Right lobe of liver (tissue), 6 donors: ENCODE results near the gene ANKEF1. TPM values are rescaled to one million over a fixed set of nuclear protein-coding genes. Genes with fewer than 3 reads are reported as not detected.

Experiments
- ATAC-seq, 4 donors: fragments of 200-7000 bp; cut with Tn5 transposase; one replicate each; pipeline ENCODE4 v1.9.1; 2020; ENCODE audit warnings: mild to moderate bottlenecking in 4 of 4, moderate library complexity in 4 of 4
- DNase-seq, 3 donors: peaks; one replicate each; pipeline ENCODE4 v3.0.0-alpha.2; 2020
- H3K27ac ChIP-seq, 3 donors: fragments of 200-600 bp; one replicate each; pipeline ENCODE4 v1.8.0; 2022
- H3K27me3 ChIP-seq, 2 donors: fragments of 200-600 bp; one replicate each; pipeline ENCODE4 v1.8.0; 2022
- H3K36me3 ChIP-seq, 4 donors: fragments of 200-600 bp; sonication (generic) in 1 of 4; one replicate each; pipeline versions ENCODE4 v1.5.1 to v1.8.0; 2017 to 2022; ENCODE audit warnings: control low read depth in 1 of 4
- H3K4me1 ChIP-seq, 4 donors: fragments of 200-600 bp; sonication (generic) in 1 of 4; one replicate each; pipeline versions ENCODE4 v1.5.1 to v1.8.0; 2017 to 2022; ENCODE audit warnings: control low read depth in 1 of 4
- H3K4me3 ChIP-seq, 3 donors: fragments of 200-600 bp; one replicate each; pipeline ENCODE4 v1.8.0; 2022
- H3K9me3 ChIP-seq, 4 donors: fragments of 200-600 bp; sonication (generic) in 1 of 4; one replicate each; pipeline versions ENCODE4 v1.5.1 to v1.8.0; 2017 to 2022; ENCODE audit warnings: control low read depth in 1 of 4
- POLR2A ChIP-seq: fragments of 450-650 bp; IDR thresholded peaks from one replicate; pipeline ENCODE4 v1.6.1; 2017; ENCODE audit warnings: antibody characterized with exemption, mild to moderate bottlenecking
- WGBS: methylation state at CpG from one replicate; pipeline ENCODE4 v1.1.6; 2018; ENCODE audit warnings: low coverage, low lambda C conversion rate; ENCODE audit not compliant: insufficient coverage; ENCODE audit errors: missing lambda C conversion rate; 5-methylcytosine and 5-hydroxymethylcytosine counted together
- intact Hi-C, 2 donors: fragments of 100-400 bp; cut with DNase I; formaldehyde crosslinking; loops; one replicate each; pipeline versions ENCODE4 v1.11.2 to v1.14.1; 2022
- total RNA-seq, 6 experiments: library from RNA; depleted of rRNA in 2 of 6; stranded (reverse); fragments of >200 nt in 2 of 6; fragmentation: NEBNext Ultra II Directional in 3 of 6; extraction: Animal tissue kit (Norgen Biotek cat#: 25700) in 3 of 6; gene quantifications; one replicate each; pipeline versions ENCODE4 v1.1.0 to v1.2.4, GENCODE V29; 2016 to 2023
- TF ChIP-seq, protein P1 (sequence below), 4 donors: fragments of 200-600 bp in 3 of 4; fragments of 450-650 bp in 1 of 4; IDR thresholded peaks; one replicate each; pipeline versions ENCODE4 v1.5.1 to v1.8.0; 2016 to 2022; ENCODE audit warnings: antibody characterized with exemption in 4 of 4, mild to moderate bottlenecking in 2 of 4
- donor health status: DM: no; HTN: yes; CAD: no.
- donor health status: DM: no; HTN: no; CAD: no.
- donor health status: DM: no; HTN: no; CAD: no.
- donor health status: DM: no; HTN: yes; CAD: no.
- donor health status: DM: no; HTN: yes; CAD: no.

ANKEF1 gene
- total RNA-seq, 6 experiments from 2014 or later = 3.9 to 9.2 (median 5.1) TPM

DNA sequence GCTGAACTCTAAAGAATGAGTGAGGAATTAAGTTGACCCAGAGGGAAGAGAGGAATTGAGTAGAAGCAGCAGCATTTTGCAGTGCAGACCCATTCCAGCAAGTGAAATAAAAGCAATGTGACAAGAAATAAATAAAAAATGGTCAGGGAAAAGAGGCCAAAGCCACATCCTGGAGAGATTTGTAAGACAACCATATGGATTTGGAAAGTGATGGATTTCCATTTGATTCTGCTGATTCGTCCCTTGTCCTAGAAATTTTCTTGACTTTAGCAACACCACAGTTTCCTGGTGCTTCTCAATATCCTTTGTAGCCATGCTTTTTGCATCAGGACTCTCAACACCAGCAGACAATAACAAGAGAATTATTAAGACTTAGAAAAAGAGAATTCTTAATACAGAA, 29.8 kb downstream of the ANKEF1 start:
- H3K4me3 ChIP-seq = no peak overlapping the region
- no peak for TF ChIP-seq POLR2A
- TF ChIP-seq, protein P1, sequence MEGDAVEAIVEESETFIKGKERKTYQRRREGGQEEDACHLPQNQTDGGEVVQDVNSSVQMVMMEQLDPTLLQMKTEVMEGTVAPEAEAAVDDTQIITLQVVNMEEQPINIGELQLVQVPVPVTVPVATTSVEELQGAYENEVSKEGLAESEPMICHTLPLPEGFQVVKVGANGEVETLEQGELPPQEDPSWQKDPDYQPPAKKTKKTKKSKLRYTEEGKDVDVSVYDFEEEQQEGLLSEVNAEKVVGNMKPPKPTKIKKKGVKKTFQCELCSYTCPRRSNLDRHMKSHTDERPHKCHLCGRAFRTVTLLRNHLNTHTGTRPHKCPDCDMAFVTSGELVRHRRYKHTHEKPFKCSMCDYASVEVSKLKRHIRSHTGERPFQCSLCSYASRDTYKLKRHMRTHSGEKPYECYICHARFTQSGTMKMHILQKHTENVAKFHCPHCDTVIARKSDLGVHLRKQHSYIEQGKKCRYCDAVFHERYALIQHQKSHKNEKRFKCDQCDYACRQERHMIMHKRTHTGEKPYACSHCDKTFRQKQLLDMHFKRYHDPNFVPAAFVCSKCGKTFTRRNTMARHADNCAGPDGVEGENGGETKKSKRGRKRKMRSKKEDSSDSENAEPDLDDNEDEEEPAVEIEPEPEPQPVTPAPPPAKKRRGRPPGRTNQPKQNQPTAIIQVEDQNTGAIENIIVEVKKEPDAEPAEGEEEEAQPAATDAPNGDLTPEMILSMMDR (IDR thresholded peaks at IDR 0.05) = no peak
- H3K9me3 ChIP-seq = no peaks in the 10 kb centered on the region
- no peaks in the 10 kb centered on the region for H3K4me1 ChIP-seq
- H3K36me3 ChIP-seq = no peaks in the 10 kb centered on the region
- no peaks in the 10 kb centered on the region for H3K27me3 ChIP-seq
- intact Hi-C loops = no loop called here
- ATAC-seq (no peak), DNase-seq (no peak)
- no peak overlapping the region for H3K27ac ChIP-seq
- 69% methylated on average over 1 of the region's 1 CpG for WGBS

DNA sequence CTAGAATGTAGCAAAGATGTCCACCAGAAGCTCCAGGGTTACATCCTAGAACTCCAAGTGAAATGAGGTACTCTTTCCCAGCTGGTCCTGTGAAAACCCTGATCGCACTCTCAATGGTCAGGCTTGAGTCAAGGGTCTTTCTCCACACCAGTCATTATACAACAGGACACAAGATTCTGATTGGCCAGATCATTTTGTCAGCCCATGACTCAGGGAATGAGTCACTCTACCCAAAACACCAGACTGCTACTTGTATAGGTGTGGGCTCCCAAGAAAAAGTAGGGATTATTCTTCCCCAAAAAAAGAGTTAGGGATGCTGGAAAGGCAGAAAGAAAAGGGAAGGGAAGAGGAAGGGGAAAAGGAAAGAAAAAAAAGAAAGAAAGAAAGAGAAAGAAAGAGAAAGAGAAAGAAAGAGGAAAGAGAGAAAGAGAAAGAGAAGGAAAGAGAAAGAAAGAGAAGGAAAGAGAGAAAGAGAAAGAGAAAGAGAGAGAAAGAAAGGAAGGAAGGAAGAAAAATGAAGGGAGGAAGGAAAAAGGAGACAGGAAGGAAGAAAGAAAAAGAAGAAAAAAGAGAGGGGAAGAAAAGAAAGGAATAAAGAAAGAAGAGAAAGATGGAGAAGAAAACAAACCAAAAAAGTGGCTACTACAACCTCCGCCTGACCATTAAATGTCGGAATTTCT, 30.5 kb downstream of the ANKEF1 start:
- no peaks in the 10 kb centered on the region for H3K27me3 ChIP-seq
- intact Hi-C loops = no loop called here
- H3K36me3 ChIP-seq = no peaks in the 10 kb centered on the region
- no peaks in the 10 kb centered on the region for H3K9me3 ChIP-seq
- no peak for TF ChIP-seq POLR2A
- TF ChIP-seq, protein P1 (IDR thresholded peaks at IDR 0.05) = no peak
- no peak overlapping the region for H3K27ac ChIP-seq
- no peak for ATAC-seq
- 94% methylated on average over 3 of the region's 3 CpGs for WGBS
- H3K4me1 ChIP-seq = no peaks in the 10 kb centered on the region
- H3K4me3 ChIP-seq = no peak overlapping the region
- DNase-seq = no peak

DNA sequence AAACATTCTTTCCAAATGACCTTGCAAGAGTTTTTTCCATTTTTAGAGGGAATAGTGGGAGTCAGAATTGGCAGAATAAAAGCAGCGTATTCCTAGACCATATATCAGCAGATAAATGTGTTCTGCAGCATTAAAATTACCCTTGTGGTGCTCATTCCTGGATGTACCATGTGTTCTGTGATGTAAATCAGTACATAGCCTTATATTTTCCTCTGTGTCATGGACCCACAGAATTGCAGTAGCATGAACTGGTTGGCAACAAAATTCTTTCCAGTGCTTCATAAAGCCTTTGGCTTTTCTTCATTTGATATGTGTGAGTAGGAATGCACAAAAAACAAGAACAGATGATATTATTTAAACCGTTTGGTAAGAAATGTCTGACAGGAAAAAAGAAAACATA, 32.5 kb downstream of the ANKEF1 start:
- Histone ChIP-seq H3K4me3 (no peak overlapping the region), H3K36me3 (no peaks in the 10 kb centered on the region), H3K4me1 (no peaks in the 10 kb centered on the region), H3K9me3 (no peaks in the 10 kb centered on the region), H3K27ac (no peak overlapping the region), H3K27me3 (no peaks in the 10 kb centered on the region)
- intact Hi-C loops = no loop called here
- no peak for TF ChIP-seq POLR2A
- TF ChIP-seq, protein P1 (IDR thresholded peaks at IDR 0.05) = no peak
- ATAC-seq (no peak), DNase-seq (no peak)
- 75% methylated on average over 2 of the region's 2 CpGs for WGBS

DNA sequence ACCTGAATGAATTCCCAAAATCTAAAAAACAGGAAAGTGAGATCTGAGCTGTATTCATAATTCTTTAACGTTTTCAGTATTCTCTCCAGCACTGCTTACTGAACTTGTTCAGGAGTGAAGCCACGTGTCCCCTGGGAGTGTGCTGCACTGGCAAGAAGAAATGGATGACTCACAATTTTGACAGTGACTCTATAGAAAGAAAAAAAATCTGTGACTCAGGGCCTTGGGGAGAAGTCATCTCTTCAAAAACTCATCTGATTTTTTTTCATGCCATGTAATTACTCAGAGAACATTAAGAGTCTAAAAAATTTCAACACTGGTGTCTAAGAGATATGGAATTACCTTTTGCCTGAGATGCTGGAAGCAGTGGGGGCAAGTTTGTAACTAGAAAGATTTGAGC, 39.7 kb downstream of the ANKEF1 start:
- no peak overlapping the region for H3K27ac ChIP-seq
- DNase-seq (no peak), ATAC-seq (no peak)

More for the DNA sequence above, 39.7 kb downstream of the ANKEF1 start:
- Histone ChIP-seq H3K36me3 (no peaks in the 10 kb centered on the region), H3K4me1 (no peaks in the 10 kb centered on the region), H3K4me3 (no peak overlapping the region), H3K9me3 (no peaks in the 10 kb centered on the region), H3K27me3 (no peaks in the 10 kb centered on the region)
- TF ChIP-seq, protein P1 (IDR thresholded peaks at IDR 0.05) = no peak
- no peak for TF ChIP-seq POLR2A
- 61% methylated on average over 2 of the region's 2 CpGs for WGBS
- intact Hi-C loops = no loop called here
